Kidney (tissue), 14 donors: ENCODE data around the gene FRMD3. TPM values are rescaled to one million over a fixed set of nuclear protein-coding genes. Genes with fewer than 3 reads are reported as not detected.

ENCODE experiments used
- DNase-seq, 5 donors: peaks; one replicate each; pipeline ENCODE4 v3.0.0-alpha.2; 2013 to 2020
- FAIRE-seq: peaks from 2 replicates; lab custom pipeline; 2012; peaks lifted over from hg19 to GRCh38; lab: Jason Lieb, UNC
- H3K27ac ChIP-seq, 2 donors: one replicate each; pipeline ENCODE4 v1.7.0; 2013; ENCODE audit warnings: low read depth in 2 of 2, low read length in 2 of 2, inconsistent platforms in 1 of 2
- H3K27me3 ChIP-seq: one replicate; pipeline ENCODE4 v1.7.1; 2013; ENCODE audit warnings: low read length, inconsistent platforms; ENCODE audit not compliant: control insufficient read depth, insufficient read depth
- H3K36me3 ChIP-seq, 3 donors: one replicate each; pipeline versions ENCODE4 v1.7.0 to v1.7.1; 2013; ENCODE audit warnings: low read length in 3 of 3, control low read depth in 1 of 3, inconsistent platforms in 1 of 3; ENCODE audit not compliant: insufficient read depth in 3 of 3, control insufficient read depth in 2 of 3
- H3K4me1 ChIP-seq, 3 donors: one replicate each; pipeline versions ENCODE4 v1.7.0 to v1.7.1; 2013; ENCODE audit warnings: low read length in 3 of 3, inconsistent platforms in 1 of 3, low read depth in 1 of 3; ENCODE audit not compliant: control insufficient read depth in 2 of 3, insufficient read depth in 2 of 3
- H3K4me3 ChIP-seq, 3 donors: one replicate each; pipeline versions ENCODE4 v1.7.0 to v1.8.1; 2013; ENCODE audit warnings: low read length in 3 of 3, control low read depth in 1 of 3, inconsistent platforms in 1 of 3
- H3K9ac ChIP-seq, 3 donors: one replicate each; pipeline versions ENCODE4 v1.7.0 to v1.7.1; 2013; ENCODE audit warnings: low read length in 3 of 3, control low read depth in 1 of 3, inconsistent platforms in 1 of 3
- H3K9me3 ChIP-seq, 3 donors: one replicate each; pipeline versions ENCODE4 v1.7.0 to v1.7.1; 2013; ENCODE audit warnings: low read length in 3 of 3, control low read depth in 1 of 3, inconsistent platforms in 1 of 3; ENCODE audit not compliant: control insufficient read depth in 2 of 3, insufficient read depth in 1 of 3
- intact Hi-C: fragments of 100-400 bp; cut with DNase I; formaldehyde crosslinking; loops from one replicate; pipeline ENCODE4 v1.11.1; 2022
- polyA plus RNA-seq: library from polyadenylated mRNA; stranded (reverse); fragments of 350-450 nt; fragmentation: Illumina TruSeq; extraction: RNeasy Lipid Tissue Mini Kit (QIAGEN cat#74804); gene quantifications from one replicate; pipeline ENCODE4 v1.2.3, GENCODE V29; 2014; ENCODE audit warnings: low read depth, low replicate concordance; ENCODE audit not compliant: insufficient read depth
- total RNA-seq: library from RNA; stranded (reverse); fragmentation: NEBNext Ultra II Directional; extraction: Animal tissue kit (Norgen Biotek cat#: 25700); gene quantifications from one replicate; pipeline ENCODE4 v1.2.1, GENCODE V29; 2021
- TF ChIP-seq, protein P1 (sequence below): IDR thresholded peaks from 3 replicates; pipeline ENCODE4 v1.5.1; 2012; ENCODE audit warnings: mild to moderate bottlenecking, moderate library complexity, borderline replicate concordance; ENCODE audit not compliant: insufficient read depth; ENCODE audit errors: extremely low read depth
- donor health status: control.
- donor health status: control.
- donor health status: control.
- donor health status: control.
- donor health status: control.
- donor health status: DM: yes; HTN: yes; CAD: no.
- donor health status: Normal renal cell carcinoma (clear cell type).

Gene FRMD3
- total and polyA plus RNA-seq, 2 donors from 2014 or later: 9.9 to 11.0 TPM

DNA sequence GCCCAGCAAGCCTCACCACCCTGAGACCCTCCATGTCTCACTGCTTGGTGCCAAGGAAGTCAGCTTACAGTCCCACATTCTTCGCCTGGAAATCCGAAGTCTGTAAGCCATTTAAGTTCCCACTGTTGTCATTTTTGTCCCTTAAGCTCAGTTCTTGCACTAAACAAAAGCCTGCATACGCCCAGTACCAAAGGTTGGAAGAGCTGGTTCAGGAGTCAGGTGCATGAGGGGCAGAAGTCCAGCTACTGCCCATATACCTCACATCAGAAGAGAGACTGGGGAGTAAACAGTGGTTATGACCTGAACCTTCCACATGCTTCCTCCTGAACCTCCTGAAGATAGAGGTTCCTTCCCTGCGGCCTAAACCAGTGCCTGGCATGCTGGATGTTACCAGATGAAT, 146.0 kb downstream of the FRMD3 start:
- H3K27me3 ChIP-seq: no peaks in the 10 kb centered on the region
- no peak for FAIRE-seq

DNA sequence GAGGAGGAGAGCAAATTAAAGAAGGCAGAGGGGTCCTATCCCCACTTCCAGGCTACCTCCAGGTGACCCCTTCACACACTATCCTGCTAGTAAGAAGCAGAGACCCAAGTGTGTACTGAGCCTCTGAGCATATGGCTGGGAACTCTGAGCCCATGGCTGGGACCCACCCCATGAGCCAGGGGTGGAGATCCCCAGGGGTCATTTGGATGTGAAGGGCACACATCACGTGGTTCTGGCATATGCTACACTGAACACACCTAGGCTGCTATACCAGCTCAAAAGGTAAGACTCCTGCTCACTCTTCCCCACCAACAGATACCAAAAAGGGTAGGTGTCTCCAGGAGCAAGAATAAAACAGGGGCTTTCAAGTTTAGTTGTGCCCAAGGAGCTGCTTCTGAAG, 149.9 kb downstream of the FRMD3 start:
- DNase-seq (no peak), FAIRE-seq (no peak)
- intact Hi-C loops: no loop called here
- H3K4me1 ChIP-seq: peaks cover 0 to 15% (median 0%) of the 10 kb centered on the region in 3 donors
- peaks cover 0 to 4% (median 0%) of the 10 kb centered on the region in 3 donors for H3K9me3 ChIP-seq
- no peak overlapping the region for H3K27ac ChIP-seq
- no peak overlapping the region for H3K4me3 ChIP-seq
- H3K36me3 ChIP-seq: no peaks in the 10 kb centered on the region
- H3K9ac ChIP-seq: no peak overlapping the region
- TF ChIP-seq, protein P1, sequence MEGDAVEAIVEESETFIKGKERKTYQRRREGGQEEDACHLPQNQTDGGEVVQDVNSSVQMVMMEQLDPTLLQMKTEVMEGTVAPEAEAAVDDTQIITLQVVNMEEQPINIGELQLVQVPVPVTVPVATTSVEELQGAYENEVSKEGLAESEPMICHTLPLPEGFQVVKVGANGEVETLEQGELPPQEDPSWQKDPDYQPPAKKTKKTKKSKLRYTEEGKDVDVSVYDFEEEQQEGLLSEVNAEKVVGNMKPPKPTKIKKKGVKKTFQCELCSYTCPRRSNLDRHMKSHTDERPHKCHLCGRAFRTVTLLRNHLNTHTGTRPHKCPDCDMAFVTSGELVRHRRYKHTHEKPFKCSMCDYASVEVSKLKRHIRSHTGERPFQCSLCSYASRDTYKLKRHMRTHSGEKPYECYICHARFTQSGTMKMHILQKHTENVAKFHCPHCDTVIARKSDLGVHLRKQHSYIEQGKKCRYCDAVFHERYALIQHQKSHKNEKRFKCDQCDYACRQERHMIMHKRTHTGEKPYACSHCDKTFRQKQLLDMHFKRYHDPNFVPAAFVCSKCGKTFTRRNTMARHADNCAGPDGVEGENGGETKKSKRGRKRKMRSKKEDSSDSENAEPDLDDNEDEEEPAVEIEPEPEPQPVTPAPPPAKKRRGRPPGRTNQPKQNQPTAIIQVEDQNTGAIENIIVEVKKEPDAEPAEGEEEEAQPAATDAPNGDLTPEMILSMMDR: no peak
- no peaks in the 10 kb centered on the region for H3K27me3 ChIP-seq

More for the DNA sequence above, 146.0 kb downstream of the FRMD3 start:
- Histone ChIP-seq H3K36me3 (no peaks in the 10 kb centered on the region), H3K4me3 (no peak overlapping the region), H3K9me3 (no peaks in the 10 kb centered on the region), H3K27ac (peak overlapping the region in 1 of 2 donors; percentile 32), H3K4me1 (peaks cover 0 to 18% (median 0%) of the 10 kb centered on the region in 3 donors), H3K9ac (no peak overlapping the region)
- TF ChIP-seq, protein P1: no peak
- intact Hi-C loops: no loop called here
- DNase-seq: no peak

DNA sequence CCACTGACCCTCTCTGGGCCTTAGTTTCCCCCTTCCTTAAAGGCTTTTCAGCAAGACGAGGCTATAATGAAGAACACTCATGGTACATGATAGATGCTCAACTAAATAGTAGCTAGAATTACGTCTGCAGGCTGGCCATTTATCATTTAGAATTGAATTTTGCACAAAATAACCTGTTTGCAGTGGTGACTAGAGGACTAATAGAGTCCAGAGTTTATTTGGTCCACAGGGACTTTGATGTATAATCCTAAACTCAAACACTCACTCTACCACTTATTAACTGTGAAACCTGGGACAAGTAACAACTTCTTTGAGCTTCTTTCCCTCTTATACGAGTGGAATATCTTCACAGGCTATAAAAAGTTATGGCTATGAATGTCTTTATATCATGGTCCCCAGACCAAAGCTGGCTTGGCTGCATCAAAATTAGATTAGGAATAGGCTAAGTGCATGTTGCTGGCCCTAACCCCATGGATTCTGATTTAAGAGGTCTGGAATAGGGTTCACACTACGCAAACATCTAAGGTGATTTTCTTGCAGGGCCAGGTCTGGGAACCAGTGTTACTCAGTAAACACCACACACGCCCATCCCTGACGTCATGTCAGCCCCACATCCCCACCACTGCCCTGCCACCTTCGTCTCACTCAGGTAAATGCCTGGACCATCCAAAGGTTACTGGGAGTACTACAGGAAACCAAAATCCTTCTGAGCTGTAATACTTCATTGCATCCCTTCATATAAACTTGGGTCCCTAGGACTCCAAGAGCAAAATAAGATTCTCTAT, 150.6 kb downstream of the FRMD3 start:
- TF ChIP-seq, protein P1: no peak
- H3K36me3 ChIP-seq: no peaks in the 10 kb centered on the region
- intact Hi-C loops: no loop called here
- no peak overlapping the region for H3K9ac ChIP-seq
- H3K9me3 ChIP-seq: peaks cover 0 to 4% (median 0%) of the 10 kb centered on the region in 3 donors
- H3K27ac ChIP-seq: no peak overlapping the region
- FAIRE-seq (no peak), DNase-seq (no peak)
- no peak overlapping the region for H3K4me3 ChIP-seq
- no peaks in the 10 kb centered on the region for H3K27me3 ChIP-seq
- H3K4me1 ChIP-seq: peaks cover 0 to 14% (median 0%) of the 10 kb centered on the region in 3 donors
